ENCODE results near the gene IGFBP3.

DNA sequence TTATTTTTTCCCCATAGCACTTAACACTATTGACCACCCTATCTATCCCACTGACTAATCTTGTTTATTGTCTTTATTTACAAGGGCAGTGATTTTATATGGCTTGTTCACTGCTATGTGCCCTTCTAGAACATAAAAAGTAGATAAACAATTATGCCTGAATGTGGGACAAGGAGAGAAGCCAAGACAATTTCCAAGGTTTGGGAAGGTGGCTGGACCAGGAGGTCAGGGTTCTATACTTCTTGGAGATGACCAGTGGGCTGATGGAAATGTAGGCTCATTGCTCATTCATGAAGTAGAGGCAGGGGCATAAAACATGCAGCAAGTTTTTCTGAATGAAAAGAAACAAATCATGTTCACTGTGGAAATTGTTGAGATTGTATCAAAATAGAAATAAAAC lies 11.5 kb downstream of the IGFBP3 start:
- TF ChIP-seq ZNF274 (IDR thresholded peaks at IDR 0.05; ENCODE audit: low read depth, low read length) (no peak), YY1 (IDR thresholded peaks at IDR 0.05; ENCODE audit: insufficient read depth, insufficient read length) (no peak), SUZ12 (IDR thresholded peaks at IDR 0.05; ENCODE audit: extremely low read depth, insufficient read depth, insufficient read length) (no peak)

All from NT2/D1 (cell line).